Right lobe of liver (tissue), 6 donors: ENCODE results near the gene CNNM1. TPM values are rescaled to one million over a fixed set of nuclear protein-coding genes. Genes with fewer than 3 reads are reported as not detected.

Source experiments
- ATAC-seq, 4 donors: fragments of 200-7000 bp; cut with Tn5 transposase; one replicate each; pipeline ENCODE4 v1.9.1; 2020; ENCODE audit warnings: mild to moderate bottlenecking in 4 of 4, moderate library complexity in 4 of 4
- DNase-seq, 3 donors: peaks; one replicate each; pipeline ENCODE4 v3.0.0-alpha.2; 2020
- H3K27ac ChIP-seq, 3 donors: fragments of 200-600 bp; one replicate each; pipeline ENCODE4 v1.8.0; 2022
- H3K27me3 ChIP-seq, 2 donors: fragments of 200-600 bp; one replicate each; pipeline ENCODE4 v1.8.0; 2022
- H3K36me3 ChIP-seq, 4 donors: fragments of 200-600 bp; sonication (generic) in 1 of 4; one replicate each; pipeline versions ENCODE4 v1.5.1 to v1.8.0; 2017 to 2022; ENCODE audit warnings: control low read depth in 1 of 4
- H3K4me1 ChIP-seq, 4 donors: fragments of 200-600 bp; sonication (generic) in 1 of 4; one replicate each; pipeline versions ENCODE4 v1.5.1 to v1.8.0; 2017 to 2022; ENCODE audit warnings: control low read depth in 1 of 4
- H3K4me3 ChIP-seq, 3 donors: fragments of 200-600 bp; one replicate each; pipeline ENCODE4 v1.8.0; 2022
- H3K9me3 ChIP-seq, 4 donors: fragments of 200-600 bp; sonication (generic) in 1 of 4; one replicate each; pipeline versions ENCODE4 v1.5.1 to v1.8.0; 2017 to 2022; ENCODE audit warnings: control low read depth in 1 of 4
- CTCF ChIP-seq, 4 donors: fragments of 200-600 bp in 3 of 4; fragments of 450-650 bp in 1 of 4; IDR thresholded peaks; one replicate each; pipeline versions ENCODE4 v1.5.1 to v1.8.0; 2016 to 2022; ENCODE audit warnings: antibody characterized with exemption in 4 of 4, mild to moderate bottlenecking in 2 of 4
- POLR2A ChIP-seq: fragments of 450-650 bp; IDR thresholded peaks from one replicate; pipeline ENCODE4 v1.6.1; 2017; ENCODE audit warnings: antibody characterized with exemption, mild to moderate bottlenecking
- whole genome bisulfite sequencing: methylation state at CpG from one replicate; pipeline ENCODE4 v1.1.6; 2018; ENCODE audit warnings: low coverage, low lambda C conversion rate; ENCODE audit not compliant: insufficient coverage; ENCODE audit errors: missing lambda C conversion rate; 5-methylcytosine and 5-hydroxymethylcytosine counted together
- intact Hi-C, 2 donors: fragments of 100-400 bp; cut with DNase I; formaldehyde crosslinking; loops; one replicate each; pipeline versions ENCODE4 v1.11.2 to v1.14.1; 2022
- total RNA-seq, 6 experiments: library from RNA; depleted of rRNA in 2 of 6; stranded (reverse); fragments of >200 nt in 2 of 6; fragmentation: NEBNext Ultra II Directional in 3 of 6; extraction: Animal tissue kit (Norgen Biotek cat#: 25700) in 3 of 6; gene quantifications; one replicate each; pipeline versions ENCODE4 v1.1.0 to v1.2.4, GENCODE V29; 2016 to 2023
- donor health status: DM: no; HTN: yes; CAD: no.
- donor health status: DM: no; HTN: no; CAD: no.
- donor health status: DM: no; HTN: no; CAD: no.
- donor health status: DM: no; HTN: yes; CAD: no.
- donor health status: DM: no; HTN: yes; CAD: no.

Gene CNNM1
- total RNA-seq, 6 experiments from 2014 or later, result 0.12 to 0.40 (median 0.20) TPM

GRCh38 chr10:99329554-99330346 is 594 bp downstream of the CNNM1 start:
- no peaks in the 10 kb centered on the region for H3K36me3 ChIP-seq
- TF ChIP-seq POLR2A, result no peak
- TF ChIP-seq CTCF (IDR thresholded peaks at IDR 0.05), result no peak
- DNase-seq, result peak in 2 of 3 donors; percentile 28 to 56
- WGBS, result 2% methylated on average over 12 of the region's 94 CpGs
- H3K27ac ChIP-seq, result no peak overlapping the region
- peak overlapping the region; percentile 40 to 49 (median 41) for H3K4me3 ChIP-seq
- H3K4me1 ChIP-seq, result peaks cover 0 to 17% (median 0%) of the 10 kb centered on the region in 4 donors
- intact Hi-C loops, result no loop called here
- peak; percentile 44 to 59 (median 54) for ATAC-seq
- no peaks in the 10 kb centered on the region for H3K9me3 ChIP-seq
- H3K27me3 ChIP-seq, result peaks cover 0 to 20% of the 10 kb centered on the region in 2 donors

- Histone ChIP-seq H3K27ac (no peak overlapping the region), H3K4me1 (peaks cover 0 to 17% (median 0%) of the 10 kb centered on the region in 4 donors), H3K4me3 (peak overlapping the region; percentile 40 to 49 (median 41)), H3K9me3 (no peaks in the 10 kb centered on the region), H3K36me3 (no peaks in the 10 kb centered on the region), H3K27me3 (peaks cover 0 to 20% of the 10 kb centered on the region in 2 donors)
- TF ChIP-seq CTCF (IDR thresholded peaks at IDR 0.05) (no peak), POLR2A (no peak)
- DNase-seq (peak; percentile 34 to 56 (median 55)), ATAC-seq (peak; percentile 51 to 61 (median 56))
- intact Hi-C loops, result no loop called here
- WGBS, result 41% methylated on average over 5 of the region's 45 CpGs
These were observed 1.3 kb downstream of the CNNM1 start for GRCh38 chr10:99330347-99330924.

- WGBS, result 67% methylated on average over 9 of the region's 9 CpGs
These were observed 2.1 kb downstream of the CNNM1 start for GRCh38 chr10:99331207-99331803.

More at GRCh38 chr10:99331207-99331803, 2.1 kb downstream of the CNNM1 start:
- Histone ChIP-seq H3K9me3 (no peaks in the 10 kb centered on the region), H3K36me3 (no peaks in the 10 kb centered on the region), H3K4me3 (no peak overlapping the region), H3K27ac (no peak overlapping the region), H3K27me3 (peaks cover 0 to 20% of the 10 kb centered on the region in 2 donors), H3K4me1 (peaks cover 0 to 17% (median 0%) of the 10 kb centered on the region in 4 donors)
- no peak for TF ChIP-seq CTCF (IDR thresholded peaks at IDR 0.05)
- no peak for TF ChIP-seq POLR2A
- DNase-seq, result no peak
- intact Hi-C loops, result no loop called here
- peak in 2 of 4 donors; percentile 44 to 51 for ATAC-seq
